SKM-1 (cell line): ENCODE results near the gene FAM219A.

ENCODE experiments used
- DNase-seq: peaks from one replicate; lab custom pipeline; 2025; ENCODE audit not compliant: unreplicated experiment; lab: John Stamatoyannopoulos, UW

Gene FAM219A

DNA sequence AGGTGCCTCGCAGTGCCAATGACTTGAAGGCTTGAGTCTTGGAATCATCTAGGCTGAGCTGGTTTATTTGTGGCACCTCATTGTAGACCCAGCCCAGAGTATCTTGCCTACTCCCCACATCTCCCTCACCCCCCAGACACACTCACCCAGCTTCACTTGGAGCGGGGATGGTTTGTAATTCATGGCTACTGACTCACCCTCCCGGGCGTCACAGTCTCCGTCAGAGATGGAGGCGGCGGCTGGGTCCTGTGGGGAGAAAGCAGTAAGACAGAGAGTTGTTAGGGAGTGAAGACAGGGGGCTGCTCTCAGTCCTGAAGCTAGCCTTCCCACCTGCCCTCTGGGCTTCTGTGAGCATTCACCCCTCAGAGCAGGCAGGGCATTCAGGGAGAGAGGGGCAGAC lies 52.7 kb downstream of the FAM219A start:
- no peak for DNase-seq

DNA sequence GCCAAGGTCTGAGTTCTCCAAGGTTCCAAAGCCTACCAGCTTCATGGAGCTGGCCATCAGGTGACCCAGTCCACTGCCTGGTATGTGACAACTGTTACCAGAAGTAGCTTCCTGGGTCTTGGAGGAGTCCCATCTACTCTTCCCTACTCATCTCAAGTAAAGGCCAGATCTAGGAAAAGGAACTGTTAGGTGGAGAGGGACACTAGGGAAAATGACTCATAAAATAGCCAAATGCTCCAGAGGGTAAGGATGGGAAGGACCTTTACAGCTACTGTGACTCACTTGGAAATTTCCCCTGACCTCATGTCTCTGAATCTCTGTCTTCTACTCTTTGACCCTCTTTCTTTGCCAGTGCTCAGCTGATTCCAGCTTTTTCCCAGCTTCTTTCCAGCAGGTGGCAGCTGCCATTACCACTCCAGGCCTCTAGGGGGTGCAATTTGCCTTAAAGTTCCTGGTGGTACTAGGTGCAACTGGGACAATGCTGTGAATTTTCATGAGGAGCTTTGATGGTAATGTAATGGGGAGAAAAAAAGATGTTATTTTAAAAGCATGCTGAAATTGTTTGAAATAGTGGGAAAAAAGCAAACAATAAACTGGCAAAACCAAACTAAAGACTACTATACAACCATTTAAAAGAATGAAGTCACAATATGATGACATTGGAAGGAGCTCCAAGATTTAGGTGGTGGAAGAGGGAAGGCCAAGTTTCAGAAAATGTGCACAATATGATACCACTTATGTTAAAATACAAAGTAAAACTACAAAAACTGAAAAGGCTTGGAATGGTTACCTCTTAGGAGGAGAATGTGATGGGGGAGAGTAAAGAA lies 54.6 kb downstream of the FAM219A start:
- no peak for DNase-seq

DNA sequence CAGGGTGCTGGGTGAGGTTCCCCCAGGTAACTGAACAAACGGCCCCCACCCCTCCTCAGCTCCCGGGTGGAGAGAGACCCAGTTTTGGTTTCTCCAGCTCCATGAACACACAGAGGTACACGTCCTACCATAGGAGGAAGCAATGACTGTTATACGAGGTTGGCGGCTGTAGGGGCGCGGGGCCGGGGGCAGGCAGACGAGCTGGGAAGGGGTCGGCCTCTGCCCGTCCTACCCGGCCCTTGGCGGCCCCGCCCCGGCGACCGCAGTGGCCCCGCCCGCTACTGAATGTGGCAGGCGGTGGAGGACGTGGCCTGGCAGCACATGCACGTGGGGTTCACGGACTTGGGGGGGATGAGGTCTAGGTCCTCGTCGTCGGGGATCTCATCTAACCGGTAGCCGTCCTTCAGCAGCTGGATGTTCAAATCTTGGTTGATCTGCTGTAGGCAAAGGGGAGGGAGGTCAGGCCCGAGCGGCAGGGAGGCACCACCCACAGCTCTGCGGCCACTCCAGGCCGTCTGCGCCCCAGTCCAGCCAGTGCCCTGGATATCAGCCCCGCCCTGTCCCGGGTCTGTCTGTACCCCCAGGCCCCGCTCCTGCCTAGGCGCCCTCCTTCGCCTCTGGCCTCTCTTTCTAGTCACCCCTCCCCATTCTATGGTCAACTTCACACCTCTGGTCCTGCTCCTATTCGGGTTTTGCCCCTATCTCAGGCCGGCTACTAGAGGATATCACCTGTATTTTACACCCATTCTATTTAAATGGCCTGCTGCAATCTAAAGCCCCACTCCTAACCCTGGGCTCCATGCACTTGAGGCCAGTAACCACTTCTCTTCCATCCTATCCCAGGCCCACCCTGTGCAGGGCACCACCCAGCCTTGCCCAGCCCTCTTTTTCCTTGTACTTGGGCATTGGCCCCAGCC lies 57.4 kb downstream of the FAM219A start:
- DNase-seq: no peak

DNA sequence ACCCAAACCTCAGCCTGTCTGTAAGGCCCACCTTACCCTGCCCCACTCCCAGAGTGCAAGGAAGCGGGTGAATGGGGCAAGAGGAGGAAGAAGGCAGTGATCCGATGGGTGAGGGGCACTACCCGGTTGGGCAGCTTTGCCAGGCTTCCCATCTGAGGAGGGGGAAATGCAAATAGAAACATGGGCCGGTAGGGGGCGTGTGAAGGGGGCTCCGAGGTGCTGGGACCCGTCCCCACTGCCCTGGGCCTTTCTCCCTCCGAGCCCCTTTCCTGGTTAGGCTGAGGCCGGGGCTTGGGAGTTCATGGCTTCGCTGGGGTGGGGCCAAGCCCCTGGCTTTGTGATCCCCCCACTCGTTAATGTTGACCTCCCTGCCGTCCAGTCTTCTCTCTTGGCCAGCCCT lies 58.1 kb downstream of the FAM219A start:
- no peak for DNase-seq

DNA sequence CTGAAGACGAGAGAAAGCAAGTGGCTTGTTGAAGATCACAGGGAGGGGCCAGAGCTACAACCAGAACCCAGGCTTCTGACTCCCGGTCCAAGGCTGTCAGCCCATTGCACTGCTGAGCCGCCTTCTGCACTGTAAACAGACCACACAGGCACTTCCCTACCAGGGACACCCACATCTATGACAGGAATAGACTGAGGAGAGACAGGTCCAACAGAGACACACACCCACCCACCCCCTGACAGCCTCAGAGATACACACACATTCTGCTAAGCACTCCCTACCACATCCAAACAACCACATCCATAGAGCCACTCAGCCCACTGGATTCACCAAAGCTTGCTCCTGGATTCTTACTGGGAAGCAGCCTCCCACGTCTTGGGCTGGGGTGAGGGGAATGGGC lies 58.6 kb downstream of the FAM219A start:
- no peak for DNase-seq

DNA sequence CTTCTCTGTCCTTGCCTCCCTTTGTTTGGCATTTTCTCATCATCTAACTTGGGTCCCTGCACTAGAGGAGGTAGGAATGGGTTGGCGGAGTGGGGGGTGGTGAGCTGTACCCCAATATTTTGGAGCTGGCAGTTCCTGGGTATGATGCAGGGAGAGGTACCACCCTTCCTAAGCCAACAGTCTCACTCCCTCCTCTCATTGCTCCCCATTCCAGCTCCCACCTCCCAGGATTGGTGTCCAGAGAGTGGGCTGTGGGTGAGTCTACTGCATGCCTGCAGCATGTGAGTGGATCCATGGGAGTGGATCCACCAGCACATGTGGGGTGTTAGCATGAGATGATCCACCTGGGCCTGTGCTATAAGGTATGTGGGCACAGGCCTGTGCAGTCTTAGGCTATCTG lies 59.5 kb downstream of the FAM219A start:
- DNase-seq: no peak

DNA sequence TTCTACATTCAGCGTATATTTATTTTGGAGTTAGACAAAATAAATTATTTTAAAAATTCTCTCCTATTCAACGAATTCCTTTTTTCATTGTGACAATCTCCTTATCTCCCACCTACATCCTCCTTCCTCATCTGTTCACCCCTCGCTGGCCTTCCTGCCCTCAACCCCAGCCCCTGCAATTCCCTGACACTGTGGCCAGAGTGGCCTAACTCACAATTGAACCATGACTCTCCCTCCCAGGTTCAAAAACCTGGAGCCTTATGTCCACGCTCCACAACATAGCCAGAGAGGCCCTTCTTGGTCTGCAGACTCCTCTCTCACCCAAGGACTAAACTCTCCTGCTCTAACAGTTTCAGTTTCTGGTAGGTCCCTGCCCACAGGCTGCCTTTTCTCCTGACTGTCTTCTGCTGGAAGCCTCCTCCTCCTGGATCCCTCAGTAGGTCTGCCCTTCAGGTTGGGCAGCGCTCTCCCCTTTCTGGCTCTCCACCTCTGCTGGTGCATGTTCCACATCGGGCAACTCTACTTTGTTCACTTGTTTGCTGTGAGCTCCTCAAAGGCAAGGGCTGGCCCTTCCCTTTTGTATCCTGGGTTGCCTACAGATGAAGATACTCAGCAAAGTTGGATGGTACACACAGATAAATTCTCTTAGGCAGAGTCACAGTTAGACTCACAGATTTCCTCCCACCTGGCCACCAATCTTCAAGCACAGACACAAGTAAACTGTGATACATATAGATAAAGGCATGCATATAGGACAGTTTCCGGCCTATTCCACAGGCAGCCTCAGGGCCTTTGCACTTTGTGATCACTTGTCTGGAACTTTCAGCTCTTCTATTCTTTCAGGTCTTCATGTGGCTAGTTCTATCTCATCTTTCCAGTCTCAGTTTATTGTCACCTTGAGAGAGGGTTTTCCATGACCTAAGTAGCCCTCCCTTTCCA lies 61.8 kb downstream of the FAM219A start:
- DNase-seq: no peak

DNA sequence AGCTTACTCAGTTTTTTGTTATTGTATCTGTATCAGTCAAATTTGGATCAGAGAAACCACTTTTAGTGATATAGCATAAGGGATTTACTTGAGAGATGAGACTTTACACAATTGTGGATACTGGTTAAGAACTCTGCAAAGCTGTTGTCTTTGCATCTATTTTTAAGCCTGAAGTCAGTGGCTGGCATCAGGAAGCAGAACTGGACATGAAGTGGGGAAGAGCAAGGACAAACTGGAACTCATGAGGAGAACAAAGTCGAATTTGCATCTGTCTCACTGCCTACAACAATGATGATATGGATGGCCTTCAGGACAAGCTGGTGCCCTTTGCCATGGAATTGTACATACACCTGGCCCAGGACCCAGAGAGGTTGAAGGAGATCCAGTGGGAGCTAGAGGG lies 65.9 kb downstream of the FAM219A start:
- no peak for DNase-seq

DNA sequence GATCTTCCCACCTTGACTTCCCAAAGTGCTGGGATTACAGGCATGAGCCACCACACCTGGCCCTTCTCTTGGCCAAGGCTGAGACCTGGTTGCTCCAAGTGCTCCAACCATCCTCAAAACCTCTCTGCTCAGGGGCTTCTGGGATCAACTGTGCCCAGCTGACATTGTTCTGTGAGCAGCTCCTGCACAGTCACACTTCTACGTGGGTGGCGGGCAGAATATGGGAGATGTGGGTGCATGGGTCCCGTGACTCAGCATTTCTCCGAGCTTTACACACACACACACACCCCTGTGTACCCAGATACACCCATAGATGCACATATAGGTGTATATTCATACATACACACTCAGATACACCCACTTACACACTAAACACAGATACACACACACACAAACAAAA lies 71.1 kb downstream of the FAM219A start:
- no peak for DNase-seq

DNA sequence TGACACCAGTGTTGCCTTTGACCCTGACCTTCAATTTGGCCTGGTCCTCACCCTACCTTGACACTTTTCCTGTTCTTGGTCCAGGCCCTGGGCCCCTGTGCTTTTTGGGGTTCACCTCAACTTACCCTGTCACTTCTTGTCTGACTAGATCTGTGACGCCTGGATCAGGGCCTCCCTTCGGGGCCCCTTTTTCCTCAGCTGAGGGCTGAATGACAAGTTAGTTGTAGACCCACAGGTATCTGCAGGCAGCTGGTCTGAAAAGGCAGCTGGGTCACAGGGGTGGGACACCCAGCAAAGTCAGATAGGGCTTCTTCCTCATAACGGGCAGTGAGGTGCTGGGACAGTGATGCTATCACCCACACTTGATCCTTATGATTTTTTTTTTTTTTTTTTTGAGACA lies 71.7 kb downstream of the FAM219A start:
- no peak for DNase-seq

DNA sequence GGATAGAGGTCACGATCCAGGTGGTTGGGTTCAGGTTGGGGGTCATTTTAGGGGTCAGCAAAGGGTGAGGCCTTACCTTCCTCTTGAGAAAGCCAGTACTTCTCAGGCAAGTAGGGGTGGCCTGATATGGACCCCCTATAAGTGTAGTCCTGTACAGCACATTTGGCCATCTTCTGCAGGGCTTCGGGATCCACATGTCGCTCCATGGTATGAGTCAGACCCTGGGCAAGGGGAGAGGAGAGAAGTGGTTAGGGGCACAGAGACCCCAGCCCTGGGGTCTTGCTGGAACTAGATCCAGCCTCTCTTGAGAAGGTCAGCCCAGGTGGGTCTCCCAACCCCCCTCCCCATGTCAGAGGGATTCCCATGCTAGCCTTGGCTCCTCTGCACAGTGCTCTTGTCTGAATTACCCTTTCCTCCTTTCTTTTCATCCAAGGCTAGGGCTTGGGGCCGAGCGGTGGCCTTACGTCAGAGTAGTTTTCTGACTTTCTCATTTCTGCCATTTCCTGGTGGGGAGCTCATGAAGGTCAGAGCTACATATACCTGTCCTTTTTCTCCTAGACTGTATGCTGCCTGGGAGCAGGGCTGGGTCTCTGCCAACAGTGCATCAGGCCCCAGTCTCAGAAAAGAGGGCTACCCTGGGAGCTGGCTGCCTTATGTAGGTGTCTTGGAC lies 72.7 kb downstream of the FAM219A start:
- DNase-seq: no peak

DNA sequence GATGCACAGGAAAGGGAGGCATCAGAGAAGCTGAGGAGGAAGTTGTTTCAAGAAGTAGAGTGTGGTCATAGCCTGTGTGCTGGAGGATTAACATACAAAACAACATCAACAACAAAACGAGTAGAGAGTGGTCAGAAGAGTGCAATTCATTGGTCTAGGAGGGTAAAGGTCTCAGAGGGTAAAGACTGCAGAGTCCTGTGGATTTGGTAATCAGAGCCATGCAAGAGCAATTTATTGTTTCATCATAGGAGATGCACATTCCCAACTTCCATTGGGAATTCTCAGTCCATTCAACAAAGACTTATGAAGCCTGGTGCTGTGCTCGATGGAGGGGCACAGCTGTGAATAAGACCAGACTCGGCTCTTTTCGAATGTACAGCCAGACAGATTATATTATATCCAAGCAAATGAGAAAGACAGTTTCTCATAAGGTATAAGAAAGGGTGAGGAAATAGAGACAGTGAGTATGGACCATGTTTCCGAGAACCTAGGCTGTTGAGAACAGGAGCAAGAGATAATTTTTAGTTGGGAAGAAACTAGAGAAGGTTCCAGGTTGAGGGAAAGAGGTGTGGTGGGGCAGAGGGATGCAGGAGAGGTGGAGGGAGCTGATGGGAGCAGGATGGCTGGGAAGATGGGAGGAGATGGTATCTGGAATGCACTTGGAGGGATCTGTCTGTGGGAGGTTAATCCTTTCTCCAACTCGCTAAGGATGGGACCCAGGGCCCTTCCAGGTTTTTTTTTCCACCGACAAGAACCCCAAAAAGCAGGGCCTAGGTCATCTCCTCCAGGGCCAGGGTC lies 73.8 kb downstream of the FAM219A start:
- no peak for DNase-seq

DNA sequence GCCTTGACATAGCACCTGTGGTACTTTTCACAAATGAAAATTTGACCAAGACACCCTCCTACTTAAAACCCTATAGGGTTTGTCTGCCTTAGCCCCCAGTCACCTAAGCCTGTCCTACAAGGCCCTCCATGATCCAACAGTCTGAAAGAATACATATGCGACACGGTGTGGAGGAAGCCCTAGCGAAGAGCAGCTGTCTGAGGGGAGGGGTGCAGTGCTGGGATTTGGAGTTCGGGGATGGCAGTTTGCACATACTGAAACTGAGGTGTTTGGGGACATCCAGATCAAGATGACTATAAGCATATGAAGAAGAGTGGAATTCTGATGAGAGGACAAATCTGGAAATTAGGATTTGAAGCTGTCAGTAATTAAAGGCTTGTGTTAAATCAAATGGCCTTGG lies 74.5 kb downstream of the FAM219A start:
- no peak for DNase-seq

DNA sequence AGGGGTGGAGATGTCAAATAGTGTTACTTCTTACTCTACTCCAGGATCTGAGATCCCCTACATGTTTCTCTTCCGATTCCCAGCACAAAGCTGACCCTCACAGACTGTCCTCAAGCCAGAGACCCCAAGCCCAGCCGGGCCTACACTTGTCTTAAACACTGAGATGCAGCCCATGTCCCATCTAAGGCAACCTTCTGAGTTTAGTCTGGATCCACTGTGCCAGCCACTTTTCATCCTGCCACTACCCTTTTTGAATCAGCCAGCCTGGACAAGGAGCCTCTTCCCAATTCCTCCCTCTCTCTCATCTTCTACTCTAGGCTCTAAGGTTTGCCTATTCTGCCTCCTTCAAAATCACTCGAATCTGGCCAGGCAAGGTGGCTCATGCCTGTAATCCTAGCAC lies 75.5 kb downstream of the FAM219A start:
- DNase-seq: no peak

DNA sequence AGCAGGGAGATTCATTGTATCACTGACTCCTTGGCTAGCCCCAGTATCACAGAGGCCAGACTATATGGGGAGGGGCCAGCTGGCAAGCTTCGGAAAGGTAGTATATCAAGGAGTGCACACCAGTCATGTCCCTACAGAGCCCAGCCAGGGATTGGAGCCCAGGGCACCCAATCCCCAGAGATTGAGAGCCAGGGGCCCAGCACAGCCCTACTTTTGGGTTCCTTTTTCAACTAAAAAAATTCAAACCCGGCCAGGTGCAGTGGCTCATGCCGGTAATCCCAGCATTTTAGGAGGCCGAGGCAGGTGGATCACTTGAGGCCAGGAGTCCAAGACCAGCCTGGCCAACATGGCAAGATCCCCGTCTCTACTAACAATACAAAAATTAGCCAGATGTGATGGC lies 76.3 kb downstream of the FAM219A start:
- no peak for DNase-seq

DNA sequence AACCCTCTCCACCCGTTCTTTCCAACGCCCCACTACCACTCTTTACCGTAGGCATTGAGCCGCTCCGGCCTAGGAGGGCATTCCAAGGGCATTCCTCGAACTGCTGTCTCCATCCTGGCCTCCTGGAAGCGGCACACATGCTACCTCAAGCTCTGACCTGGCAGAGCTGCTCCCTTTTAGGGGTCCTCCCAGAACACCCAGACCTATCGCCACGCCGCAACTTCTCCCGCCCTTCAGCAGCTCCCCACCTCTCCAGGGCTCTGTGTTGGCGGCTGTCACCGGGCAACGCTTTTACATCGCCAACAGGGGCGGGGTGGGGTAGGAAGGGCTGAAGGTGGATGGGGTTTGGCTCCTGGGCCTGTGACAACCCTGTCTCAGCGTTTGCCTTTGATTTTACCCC lies 77.0 kb downstream of the FAM219A start:
- DNase-seq: no peak

DNA sequence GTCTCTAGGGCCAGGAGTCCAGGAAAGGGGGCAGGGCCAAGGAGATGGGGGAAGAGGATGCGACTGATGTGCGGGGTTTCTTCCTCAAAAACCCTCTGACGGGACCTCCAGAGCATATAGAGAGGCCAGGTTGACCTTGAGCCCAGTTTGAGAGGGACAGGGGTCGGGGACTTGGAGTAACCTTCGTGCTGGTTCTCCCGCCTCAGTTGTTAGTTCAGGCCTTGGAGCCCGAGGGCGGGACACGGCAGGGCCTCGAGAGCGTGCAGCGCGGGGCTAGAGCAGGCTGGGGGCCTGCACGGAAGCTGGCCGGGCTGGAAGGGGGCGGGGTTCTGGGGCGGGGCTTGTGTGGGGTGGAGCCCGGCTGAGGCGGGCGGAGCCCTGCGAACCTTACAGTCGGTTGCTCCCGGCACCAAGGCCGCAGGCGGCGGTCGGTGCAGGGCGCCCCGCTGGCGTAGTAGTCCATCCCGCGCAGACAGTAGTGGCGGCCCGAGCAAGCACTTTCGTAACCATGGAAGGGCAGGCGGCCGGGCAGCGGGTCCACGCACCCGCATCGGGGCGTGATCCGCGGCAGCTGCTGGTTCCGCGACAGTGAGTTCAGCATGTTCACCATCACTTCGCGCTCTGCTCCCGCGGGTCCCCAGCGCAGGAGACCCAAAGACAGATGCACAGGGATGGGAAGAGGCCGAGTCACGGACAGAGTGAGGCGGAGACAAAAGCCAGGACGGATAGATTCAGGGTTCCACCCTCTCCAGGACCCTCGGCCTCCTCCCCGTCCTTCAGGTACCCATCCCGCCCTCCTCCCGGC lies 77.7 kb downstream of the FAM219A start:
- DNase-seq: peak; percentile 54

DNA sequence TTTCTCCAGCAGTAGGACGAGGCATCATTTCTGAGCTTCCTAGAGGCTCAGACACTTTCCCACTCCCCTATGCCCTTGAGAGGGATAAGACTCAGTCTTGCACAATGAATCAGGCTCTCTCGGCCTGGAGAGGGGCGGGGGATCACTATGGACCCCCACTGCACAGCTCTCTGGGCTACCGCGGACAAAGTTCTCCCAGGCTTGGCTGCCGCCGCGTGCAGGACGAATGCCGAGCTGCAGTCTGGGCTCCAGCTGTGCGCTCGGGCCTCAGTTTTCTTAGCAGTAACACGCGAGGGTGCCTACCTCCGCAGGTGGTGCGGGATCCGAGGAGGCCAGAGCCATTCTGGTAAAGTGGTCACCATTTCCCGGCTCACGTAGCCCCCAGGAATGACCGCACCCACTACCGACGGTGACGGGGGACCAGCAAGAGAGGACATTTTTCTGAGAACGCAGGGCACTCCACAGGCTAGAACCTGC lies 78.3 kb downstream of the FAM219A start:
- DNase-seq: no peak
